Measurements from ENCODE around the gene COL24A1.

DNA sequence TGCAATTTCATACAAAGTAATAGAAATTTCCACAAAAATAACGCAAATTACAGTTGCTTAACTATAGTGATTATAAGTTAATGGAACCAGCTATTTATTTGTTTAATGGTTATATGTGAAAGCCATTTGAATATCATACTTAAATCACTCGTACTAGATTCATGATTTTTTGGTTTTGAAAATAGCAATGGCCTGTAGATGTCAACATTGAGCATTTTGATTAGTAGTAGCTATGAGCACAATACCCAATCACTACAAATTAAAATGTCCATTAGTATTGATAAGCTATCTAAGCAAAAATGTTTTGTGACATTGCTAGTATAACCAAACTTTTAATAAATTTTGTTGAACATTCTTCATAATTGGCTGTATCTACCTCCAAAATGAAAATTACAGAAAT, 10.0 kb downstream of the COL24A1 start:
- TF ChIP-seq, protein P1, sequence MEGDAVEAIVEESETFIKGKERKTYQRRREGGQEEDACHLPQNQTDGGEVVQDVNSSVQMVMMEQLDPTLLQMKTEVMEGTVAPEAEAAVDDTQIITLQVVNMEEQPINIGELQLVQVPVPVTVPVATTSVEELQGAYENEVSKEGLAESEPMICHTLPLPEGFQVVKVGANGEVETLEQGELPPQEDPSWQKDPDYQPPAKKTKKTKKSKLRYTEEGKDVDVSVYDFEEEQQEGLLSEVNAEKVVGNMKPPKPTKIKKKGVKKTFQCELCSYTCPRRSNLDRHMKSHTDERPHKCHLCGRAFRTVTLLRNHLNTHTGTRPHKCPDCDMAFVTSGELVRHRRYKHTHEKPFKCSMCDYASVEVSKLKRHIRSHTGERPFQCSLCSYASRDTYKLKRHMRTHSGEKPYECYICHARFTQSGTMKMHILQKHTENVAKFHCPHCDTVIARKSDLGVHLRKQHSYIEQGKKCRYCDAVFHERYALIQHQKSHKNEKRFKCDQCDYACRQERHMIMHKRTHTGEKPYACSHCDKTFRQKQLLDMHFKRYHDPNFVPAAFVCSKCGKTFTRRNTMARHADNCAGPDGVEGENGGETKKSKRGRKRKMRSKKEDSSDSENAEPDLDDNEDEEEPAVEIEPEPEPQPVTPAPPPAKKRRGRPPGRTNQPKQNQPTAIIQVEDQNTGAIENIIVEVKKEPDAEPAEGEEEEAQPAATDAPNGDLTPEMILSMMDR (IDR thresholded peaks at IDR 0.05), result no peak
- TF ChIP-seq EZH2 (IDR thresholded peaks at IDR 0.05; ENCODE audit: borderline replicate concordance, insufficient read depth, low read depth, low read length, poor library complexity, severe bottlenecking), result no peak
